GM21529 (cell line): ENCODE measurements around the gene ARFGAP1.

Source experiments
- ATAC-seq: cut with Tn5 transposase; IDR thresholded peaks from one replicate; pipeline ENCODE4 v1.9.1; 2021; ENCODE audit not compliant: unreplicated experiment

Gene ARFGAP1

DNA sequence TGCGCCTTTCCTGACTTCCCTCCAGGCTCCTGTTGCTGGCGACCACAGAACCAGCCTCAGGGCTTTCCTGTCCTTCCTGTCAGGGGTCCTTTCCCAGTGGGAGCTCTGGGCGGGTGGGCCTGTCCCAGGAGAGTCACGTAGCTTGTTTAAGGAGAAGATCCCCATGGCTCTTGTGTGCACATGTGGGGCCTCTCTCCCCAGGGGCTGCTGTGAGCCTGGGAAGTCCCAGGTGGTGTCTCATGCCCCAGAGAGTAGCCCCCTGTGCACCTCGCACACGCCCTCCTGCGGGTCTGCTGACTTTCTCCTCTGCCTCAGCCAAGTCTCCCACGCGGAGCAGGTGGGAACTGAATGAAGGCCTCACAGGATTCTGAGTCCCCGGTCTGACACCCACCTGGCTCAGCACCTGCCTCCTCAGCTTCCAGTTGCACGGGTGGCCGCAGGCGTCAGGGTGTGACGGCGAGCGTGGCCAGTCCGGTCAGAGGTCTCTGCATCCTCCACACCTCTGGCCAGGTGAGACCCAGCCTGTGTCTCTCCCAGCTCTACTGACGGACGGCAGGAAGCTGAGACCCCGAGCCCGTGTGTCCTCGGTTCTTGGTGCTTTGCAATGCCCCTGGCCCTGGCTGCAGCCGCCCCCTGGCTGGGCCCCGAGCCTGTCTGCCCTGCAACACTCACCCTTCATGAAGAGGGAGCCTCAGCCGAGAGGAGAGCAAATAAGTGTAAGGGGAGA is 12.7 kb upstream of the ARFGAP1 start:
- no peak for ATAC-seq

- ATAC-seq, result no peak
These were observed 12.1 kb upstream of the ARFGAP1 start for GRCh38 chr20:63260521-63260920.

DNA sequence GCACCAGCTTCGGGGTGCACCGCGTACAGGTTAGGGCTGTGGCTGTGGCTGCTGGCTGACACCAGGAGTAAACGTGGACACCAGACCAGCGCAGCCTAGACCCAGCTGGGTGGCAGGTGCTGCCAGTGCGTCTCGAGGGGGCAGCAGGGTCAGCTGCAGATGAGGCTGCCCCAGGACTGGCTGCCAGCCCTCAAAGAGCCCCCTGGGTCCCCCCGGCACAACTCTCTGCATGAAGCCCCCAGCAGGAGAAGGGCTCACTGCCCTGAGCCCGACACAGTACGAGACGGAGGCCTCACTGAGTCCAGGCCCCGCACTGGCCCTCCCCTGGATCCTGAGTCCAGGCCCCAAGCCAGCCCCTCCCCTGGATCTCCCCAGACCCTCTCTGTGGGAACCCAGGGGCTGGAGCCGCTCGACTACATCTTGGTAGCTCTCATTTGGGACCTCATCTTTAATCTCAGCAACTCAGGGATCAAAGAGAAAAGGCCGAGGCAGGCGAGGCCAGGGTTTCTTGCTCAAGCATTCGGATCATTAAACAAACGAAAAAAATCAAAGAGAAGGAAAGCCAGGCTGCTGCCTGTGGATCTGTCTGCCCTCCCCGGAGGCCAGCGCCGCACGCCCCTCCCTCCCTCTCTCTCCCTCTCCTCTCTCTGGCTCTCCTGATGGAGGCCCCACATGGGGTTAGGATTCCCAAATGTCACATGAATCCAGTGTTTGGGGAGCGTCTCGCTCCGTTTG is 11.4 kb upstream of the ARFGAP1 start:
- ATAC-seq, result no peak

DNA sequence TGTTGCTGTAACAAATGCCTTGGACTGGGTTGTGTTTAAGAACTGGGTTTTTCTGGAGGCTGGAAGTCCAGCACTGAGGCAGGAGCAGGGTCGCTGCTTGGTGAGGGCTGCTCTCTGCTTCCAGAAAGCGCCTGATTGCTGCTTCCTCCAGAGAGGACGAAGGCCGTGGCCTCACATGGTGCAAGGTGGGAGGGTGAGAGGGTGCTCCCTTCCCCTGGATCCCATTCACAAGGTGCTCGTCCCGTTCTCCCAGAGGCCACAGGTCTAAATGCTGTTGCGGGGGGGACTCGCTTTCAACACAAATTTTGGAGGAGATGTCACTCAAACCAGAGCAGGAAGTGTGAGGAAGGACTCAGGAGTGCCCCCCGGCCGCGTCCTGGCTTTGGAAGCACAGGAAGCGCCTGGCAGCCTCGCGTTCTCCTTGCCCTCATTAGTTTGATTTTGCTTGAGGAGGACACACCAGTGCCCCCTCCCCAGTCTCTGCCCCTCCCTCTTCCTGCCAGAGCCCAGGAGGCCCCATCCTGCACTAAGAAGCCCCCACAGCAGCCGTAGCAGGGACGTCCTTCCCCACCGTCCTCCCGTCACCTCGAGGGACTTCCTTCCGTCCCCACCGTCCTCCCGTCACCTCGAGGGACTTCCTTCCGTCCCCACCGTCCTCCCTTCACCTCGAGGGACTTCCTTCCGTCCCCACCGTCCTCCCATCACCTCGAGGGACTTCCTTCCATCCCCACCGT is 10.7 kb upstream of the ARFGAP1 start:
- no peak for ATAC-seq

DNA sequence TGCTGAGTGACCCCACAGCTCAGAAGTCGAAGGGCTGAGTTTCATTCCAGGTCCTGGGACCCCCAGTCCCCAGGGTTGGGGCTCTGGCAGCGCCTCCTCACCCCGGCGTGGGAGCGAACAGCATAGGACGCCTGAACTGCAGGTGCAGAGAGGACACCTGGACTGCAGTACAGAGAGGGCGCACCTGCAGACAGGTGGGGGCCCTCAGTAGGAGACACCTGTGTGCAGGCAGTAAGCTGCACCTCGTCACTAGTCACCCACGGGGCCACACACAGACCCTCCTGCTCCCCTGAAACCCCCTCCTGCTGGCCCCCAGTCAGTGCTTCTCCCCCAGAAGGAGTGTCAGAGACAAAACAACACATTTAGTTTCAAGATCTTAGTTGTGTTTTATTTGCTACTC is 9.8 kb upstream of the ARFGAP1 start:
- ATAC-seq, result no peak

DNA sequence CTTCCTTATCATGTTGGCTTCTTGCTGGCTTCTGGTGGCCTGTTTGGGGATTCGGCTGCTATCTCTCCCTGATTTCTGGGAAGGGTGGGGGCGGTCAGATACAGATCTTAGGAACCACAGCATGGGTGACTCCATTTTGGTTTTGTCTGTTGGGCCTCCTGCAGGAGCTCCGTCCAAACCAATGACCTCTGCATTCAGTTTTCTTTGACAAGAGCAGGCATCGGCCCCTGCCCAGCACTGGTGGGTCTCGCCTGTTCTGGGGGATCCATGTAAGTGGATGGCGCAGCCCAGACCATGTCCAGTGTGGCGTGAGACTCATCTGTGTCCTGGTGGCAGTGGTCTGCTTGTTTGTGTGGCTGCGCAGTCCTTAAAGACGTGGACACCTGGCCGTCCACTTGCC is 8.6 kb upstream of the ARFGAP1 start:
- no peak for ATAC-seq

DNA sequence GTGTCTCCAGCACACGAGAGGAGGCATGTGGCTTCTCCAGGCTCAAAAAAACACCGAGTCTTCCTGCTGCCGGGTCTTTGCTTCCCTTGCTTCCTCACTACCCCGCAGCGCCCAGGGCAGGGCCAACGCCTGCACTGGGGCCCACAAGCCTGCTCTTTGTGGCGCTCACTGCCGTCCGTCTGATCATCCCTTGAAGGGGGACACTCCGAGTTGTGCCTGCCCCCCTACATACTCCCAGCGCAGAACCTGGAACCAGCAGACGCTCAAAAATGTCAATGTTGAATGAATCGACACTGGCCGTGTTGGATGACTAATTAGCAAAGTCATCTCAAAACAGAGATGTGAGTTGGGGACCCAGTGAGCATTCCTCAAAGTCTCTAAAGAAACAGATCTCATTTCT is 8.1 kb upstream of the ARFGAP1 start:
- ATAC-seq, result no peak

GRCh38 chr20:63265891-63266515 is 6.6 kb upstream of the ARFGAP1 start:
- no peak for ATAC-seq

GRCh38 chr20:63267691-63268090 is 4.9 kb upstream of the ARFGAP1 start:
- ATAC-seq, result no peak

- no peak for ATAC-seq
These were observed 4.4 kb upstream of the ARFGAP1 start for GRCh38 chr20:63268256-63268655.

DNA sequence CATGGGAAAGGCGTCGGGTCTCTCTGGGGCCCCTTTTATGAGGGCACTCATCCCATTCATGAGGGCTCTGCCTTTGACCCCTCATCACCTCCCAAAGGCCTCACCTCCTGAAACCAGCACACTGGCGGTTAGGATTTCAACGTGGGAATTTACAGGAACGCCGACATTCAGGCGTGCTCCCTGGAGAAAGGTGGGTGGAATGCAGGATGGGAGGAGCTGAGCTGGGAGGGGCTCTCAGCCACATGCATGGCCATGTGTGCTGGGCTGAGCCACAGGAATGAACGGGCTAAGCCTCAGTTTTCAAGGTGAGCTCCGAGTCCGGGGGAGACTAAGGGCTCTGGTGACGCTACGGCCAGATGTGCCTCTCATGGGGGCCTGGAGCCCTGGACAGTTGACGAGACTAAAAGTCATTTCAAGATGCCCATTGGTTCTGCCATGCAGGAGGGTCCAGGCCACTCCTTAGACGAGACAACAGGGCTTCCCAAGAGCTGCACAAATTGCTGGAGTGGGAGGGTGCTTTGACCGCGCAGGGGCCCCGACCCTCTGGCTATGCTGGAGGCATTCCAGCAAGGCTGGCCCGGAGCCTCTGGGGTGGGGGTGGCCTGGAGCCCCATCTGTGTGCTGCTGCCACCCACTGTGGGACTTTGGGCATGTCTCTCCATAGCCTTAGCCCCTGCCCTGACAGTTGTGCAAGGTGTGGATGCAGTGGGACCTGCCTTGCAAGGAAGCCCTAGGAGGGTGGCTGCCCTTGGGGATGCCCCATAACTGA is 3.8 kb upstream of the ARFGAP1 start:
- no peak for ATAC-seq

DNA sequence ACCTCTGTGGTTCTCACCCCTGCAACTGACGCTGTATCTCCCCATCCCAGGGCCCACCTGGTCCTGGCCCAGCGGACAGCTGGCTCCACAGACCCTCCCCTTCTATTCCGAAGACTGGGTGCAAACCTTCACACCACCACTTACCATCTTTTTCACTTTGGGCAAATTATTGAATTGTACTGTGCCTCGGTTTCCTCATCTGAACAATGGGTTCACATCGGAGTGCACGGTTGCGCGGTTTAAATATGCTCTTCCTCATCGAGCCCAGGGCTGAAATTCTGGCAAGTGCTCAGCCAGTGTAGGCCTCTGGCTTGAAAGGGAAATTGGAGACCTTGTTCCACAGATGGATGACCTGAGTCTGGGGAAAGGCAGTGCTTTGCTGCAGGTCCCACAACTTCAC is 2.9 kb upstream of the ARFGAP1 start:
- no peak for ATAC-seq

DNA sequence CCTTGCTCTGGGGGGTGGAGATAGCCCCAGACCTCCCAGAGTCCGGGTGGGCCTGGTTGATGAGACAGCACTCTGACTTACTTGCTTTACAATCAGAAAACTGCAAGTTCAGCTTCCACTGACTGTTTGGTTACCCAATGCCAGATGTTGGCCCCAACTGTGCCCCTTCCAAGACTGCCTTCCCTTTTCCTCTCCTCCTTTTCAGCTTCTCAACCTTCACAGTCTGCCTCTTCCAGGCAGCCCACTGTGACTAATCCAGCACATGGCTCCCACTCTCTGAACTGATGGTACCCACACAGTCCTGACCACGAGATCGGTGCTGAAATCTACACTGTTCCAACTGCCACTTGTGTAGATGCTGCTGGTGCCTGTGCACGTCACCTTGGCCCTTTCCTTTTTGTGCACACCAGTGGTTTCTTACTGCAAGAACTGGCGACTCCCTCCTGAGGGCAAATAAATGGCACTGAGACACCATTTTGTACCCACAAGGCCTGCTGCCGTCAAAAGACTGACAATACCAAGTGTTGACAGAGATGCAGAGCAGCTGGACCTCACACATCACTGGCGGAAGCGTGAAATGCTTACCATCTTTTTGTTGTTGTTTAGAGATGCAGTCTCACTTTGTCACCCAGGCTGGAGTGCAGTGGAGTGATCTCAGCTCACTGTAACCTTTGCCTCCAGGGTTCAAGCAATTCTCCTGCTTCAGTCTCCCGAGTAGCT is 1.8 kb upstream of the ARFGAP1 start:
- ATAC-seq, result no peak

- ATAC-seq, result peak; percentile 5
These were observed 506 bp downstream of the ARFGAP1 start for GRCh38 chr20:63273059-63273579.

DNA sequence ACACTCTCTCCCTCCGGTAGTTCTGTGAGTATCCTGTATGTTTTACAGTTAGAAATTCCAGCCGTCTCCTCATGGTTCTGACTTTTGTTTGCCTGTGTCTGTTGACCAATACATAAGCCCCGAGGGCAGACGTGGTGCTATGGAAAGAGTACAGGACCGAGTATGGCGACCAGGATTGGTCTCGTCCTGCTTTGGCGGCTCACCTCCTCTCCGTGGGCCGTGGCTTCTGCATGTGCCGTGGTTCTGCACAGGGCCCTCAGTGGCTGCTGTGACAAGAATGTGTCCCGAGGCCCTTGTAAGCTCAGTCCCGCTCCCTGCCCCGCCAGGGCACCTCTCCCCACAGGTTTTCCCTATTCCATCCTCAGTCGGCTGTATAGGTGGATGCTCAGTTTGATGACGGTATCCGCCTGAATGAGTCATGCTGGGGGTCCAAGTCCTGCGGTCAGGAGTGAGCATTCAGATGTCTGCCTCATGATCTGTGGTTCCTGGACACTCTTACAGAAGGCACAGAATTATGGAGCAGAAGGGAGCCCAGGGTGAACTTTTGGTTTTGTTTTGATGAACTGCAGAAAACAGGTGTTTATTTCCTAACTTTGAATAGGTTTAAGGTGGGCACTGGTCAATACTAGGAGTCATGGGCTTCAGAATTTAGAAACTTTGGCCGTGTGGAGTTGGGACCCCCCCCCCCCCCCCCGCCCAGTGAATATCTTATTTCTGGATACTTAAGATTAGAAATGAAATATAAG is 1.2 kb downstream of the ARFGAP1 start:
- no peak for ATAC-seq

- ATAC-seq, result no peak
These were observed 2.0 kb downstream of the ARFGAP1 start for GRCh38 chr20:63274381-63275228.

- ATAC-seq, result no peak
These were observed 3.2 kb downstream of the ARFGAP1 start for GRCh38 chr20:63275825-63276224.

GRCh38 chr20:63276956-63277355 is 4.3 kb downstream of the ARFGAP1 start:
- ATAC-seq, result no peak
